Pons (tissue), 1 donor: ENCODE measurements around the gene PRPF18.

ENCODE experiments used
- DNase-seq: peaks from one replicate; pipeline ENCODE4 v3.0.0-alpha.2; 2016; ENCODE audit warnings: low spot score

PRPF18 gene

DNA sequence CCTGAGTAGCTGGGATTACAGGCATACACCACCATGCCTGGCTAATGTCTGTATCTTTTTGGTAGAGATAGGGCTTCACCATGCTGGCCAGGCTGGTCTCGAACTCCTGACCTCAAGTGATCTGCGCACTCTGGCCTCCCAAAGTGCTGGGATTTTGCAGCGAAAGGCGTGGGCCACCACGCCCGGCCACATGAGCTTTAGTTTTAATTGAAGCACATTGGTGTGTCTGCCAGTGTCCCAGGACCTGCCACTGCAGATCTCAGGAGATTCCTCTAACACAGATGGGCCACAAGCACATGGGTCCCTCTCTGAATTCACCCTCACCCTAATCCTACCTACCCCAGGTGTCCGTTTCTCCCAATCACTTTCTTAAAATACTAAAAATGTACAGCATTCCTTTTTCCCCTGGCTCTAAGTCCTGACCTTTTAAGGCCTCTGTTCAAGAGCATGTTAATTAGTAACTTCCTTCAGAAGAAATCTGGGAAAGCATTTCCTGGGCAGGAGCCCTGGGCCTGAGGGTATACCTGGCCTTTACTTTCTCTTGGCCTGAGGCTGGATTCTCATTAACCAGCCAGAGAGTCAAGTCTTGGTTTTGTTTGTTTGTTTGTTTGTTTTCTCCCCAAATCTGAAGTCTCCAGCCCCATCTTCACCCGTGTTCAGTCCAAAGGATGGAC is 82.6 kb downstream of the PRPF18 start:
- no peak for DNase-seq

DNA sequence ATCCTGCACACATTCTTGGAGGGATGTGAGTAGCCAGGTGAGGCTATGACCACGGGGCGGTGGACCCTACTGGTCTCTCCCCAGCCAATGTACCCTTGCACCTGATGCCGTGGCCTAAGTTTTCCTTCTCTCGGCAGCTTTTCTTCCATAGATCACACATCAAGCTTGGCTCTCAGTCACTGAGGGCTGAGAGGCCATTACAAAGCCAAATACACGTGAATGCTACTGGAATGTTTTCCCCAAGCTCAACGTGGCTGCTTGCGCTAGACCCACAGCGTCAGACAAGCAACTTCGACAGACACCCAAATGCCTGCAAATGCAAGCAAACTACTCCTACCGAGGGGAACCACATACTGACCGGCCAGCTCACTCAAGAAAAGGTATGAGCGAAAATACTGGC is 83.1 kb downstream of the PRPF18 start:
- no peak for DNase-seq

- no peak for DNase-seq
Measured at GRCh38 chr10:13670311-13670710, 83.5 kb downstream of the PRPF18 start.

- no peak for DNase-seq
Measured at GRCh38 chr10:13671904-13672303, 85.1 kb downstream of the PRPF18 start.

DNA sequence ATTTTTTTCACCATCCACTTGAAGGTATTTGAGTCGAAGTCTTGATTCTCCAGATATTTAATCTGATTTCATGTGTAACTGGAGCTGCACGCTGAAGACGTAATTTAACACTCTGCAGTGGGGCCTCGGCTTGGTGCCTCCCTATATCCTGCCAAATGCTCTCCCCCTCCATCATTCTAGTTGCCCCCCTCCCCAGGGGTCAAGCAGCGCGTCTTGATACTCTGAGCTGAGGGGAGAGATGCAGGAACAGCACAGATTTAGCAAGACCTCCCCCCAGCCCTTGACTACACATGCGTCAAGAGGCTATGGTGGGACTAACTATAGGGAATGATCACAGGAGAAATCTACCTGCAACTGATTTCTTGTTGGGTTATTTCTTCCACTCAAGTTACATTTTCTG is 85.8 kb downstream of the PRPF18 start:
- DNase-seq: no peak

DNA sequence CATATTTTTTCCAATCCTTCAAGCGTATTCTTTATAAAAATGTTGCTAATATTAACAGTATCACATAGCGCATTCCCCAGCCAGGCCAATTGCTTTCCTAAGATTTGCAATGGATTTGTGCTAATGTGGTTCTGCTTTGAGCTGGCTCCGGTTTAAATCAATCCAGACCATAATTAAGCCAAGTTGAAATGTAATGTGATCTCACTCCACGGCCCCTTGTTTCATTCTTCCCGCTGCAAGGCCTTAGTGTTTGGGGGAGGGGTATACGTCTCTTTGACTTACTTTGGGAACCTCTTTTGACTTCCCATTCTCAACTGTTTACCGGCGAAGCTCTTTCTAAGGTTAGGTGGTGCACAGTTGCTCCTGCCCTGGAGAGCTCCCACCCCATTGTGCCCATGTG is 86.4 kb downstream of the PRPF18 start:
- DNase-seq: no peak

DNA sequence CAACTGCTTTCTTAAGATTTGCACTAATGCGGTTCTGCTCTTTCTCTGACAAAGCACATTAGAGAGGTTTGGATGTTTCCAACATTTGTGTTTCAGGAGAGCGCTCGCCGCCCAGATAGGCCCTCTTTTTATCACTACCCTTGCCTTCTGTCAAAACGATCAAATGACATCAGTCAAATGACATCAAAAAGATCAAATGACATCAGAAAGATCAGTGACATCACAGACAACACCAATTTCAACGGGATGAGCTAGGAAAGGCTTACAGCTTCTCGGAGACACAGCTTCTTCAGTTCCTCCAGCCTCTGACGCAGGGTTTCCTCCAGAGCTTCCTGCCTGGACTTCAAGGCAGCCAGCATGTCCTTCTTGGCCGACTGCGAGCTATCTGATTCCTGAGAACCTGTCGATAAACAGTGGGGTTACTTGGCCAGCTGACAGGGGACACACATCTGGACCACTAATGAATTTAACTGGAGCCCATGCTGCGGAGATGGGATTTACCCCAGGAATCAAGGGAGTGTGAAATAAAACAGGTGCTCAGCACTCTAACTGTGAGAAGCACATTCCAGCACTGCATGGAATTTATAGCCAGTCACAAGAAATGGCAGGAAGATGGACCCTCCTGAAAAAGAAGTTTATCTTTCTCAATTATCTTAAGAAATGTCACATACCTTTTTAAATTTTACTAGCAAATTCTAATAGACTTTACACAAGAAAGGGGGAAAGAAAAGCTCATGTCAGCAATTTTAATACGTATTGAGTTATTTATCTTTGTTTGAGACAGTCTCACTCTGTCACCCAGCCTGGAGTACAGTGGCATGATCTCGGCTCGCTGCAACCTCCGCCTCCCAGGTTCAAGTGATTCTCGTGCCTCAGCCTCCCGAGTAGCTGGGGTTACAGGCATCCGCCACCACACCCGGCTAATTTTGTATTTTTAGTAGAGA is 88.2 kb downstream of the PRPF18 start:
- DNase-seq: no peak

GRCh38 chr10:13678101-13678843 is 91.5 kb downstream of the PRPF18 start:
- no peak for DNase-seq
